WTC11 (cell line): Measurements from ENCODE around the gene VDR.

Experiments
- AFF4 ChIP-seq: sonication (generic); formaldehyde crosslinking; IDR thresholded peaks from 2 replicates; pipeline ENCODE4 v1.8.1; 2023; ENCODE audit warnings: mild to moderate bottlenecking, missing genetic modification reagents, borderline replicate concordance
- E2F5 ChIP-seq: sonication (generic); formaldehyde crosslinking; IDR thresholded peaks from 2 replicates; pipeline ENCODE4 v1.8.1; 2022; ENCODE audit warnings: mild to moderate bottlenecking, moderate library complexity, missing genetic modification reagents
- NR3C1 ChIP-seq: sonication (generic); formaldehyde crosslinking; conservative IDR thresholded peaks from 2 replicates; pipeline ENCODE4 v1.8.1; 2023; ENCODE audit warnings: low read depth, mild to moderate bottlenecking, missing genetic modification reagents
- USF2 ChIP-seq: sonication (generic); formaldehyde crosslinking; IDR thresholded peaks from 2 replicates; pipeline ENCODE4 v1.8.1; 2023; ENCODE audit warnings: mild to moderate bottlenecking, missing genetic modification reagents, moderate library complexity
- ZNF138 ChIP-seq: sonication (generic); formaldehyde crosslinking; conservative IDR thresholded peaks from 2 replicates; pipeline ENCODE4 v1.8.1; 2022; ENCODE audit warnings: mild to moderate bottlenecking, moderate library complexity, missing genetic modification reagents

GRCh38 chr12:47947341-47947740 is 42.5 kb upstream of the VDR start:
- TF ChIP-seq USF2 (no peak), E2F5 (CRISPR knock-in tag) (no peak), ZNF138 (CRISPR knock-in tag) (no peak), NR3C1 (no peak), AFF4 (no peak)
